Glutamatergic neuron (in vitro differentiated cells): ENCODE measurements around the gene GALNT17. TPM values are rescaled to one million over a fixed set of nuclear protein-coding genes. Genes with fewer than 3 reads are reported as not detected.

Experiments
- DNase-seq: peaks from one replicate; pipeline ENCODE4 v3.0.0; 2022
- H3K27ac Mint-ChIP-seq: one replicate; pipeline ENCODE4 v1.8.0; 2020; ENCODE audit warnings: mild to moderate bottlenecking, mixed read lengths, inconsistent platforms; ENCODE audit not compliant: unreplicated experiment
- H3K27me3 Mint-ChIP-seq: one replicate; pipeline ENCODE4 v1.8.0; 2020; ENCODE audit warnings: mild to moderate bottlenecking, moderate library complexity, mixed read lengths, inconsistent platforms; ENCODE audit not compliant: unreplicated experiment
- H3K36me3 Mint-ChIP-seq: one replicate; pipeline ENCODE4 v1.8.0; 2020; ENCODE audit warnings: mild to moderate bottlenecking, mixed read lengths, inconsistent platforms; ENCODE audit not compliant: unreplicated experiment
- H3K4me1 Mint-ChIP-seq: one replicate; pipeline ENCODE4 v1.8.0; 2020; ENCODE audit warnings: mild to moderate bottlenecking, low read depth, mixed read lengths, inconsistent platforms; ENCODE audit not compliant: unreplicated experiment
- H3K4me3 Mint-ChIP-seq: one replicate; pipeline ENCODE4 v1.8.0; 2020; ENCODE audit warnings: mild to moderate bottlenecking, mixed read lengths, inconsistent platforms; ENCODE audit not compliant: unreplicated experiment
- H3K9me3 Mint-ChIP-seq: one replicate; pipeline ENCODE4 v1.8.0; 2020; ENCODE audit warnings: mild to moderate bottlenecking, moderate library complexity, mixed read lengths, inconsistent platforms; ENCODE audit not compliant: unreplicated experiment
- CTCF ChIP-seq: fragments of 200-600 bp; sonication (generic); IDR thresholded peaks from one replicate; pipeline ENCODE4 v1.5.0; 2021; ENCODE audit not compliant: partially characterized antibody, unreplicated experiment
- total RNA-seq: library from RNA; stranded (reverse); fragmentation: NEBNext Ultra II Directional; extraction: Animal tissue kit (Norgen Biotek cat#: 25700); gene quantifications from one replicate; pipeline ENCODE4 v1.2.1, GENCODE V29; 2021; ENCODE audit not compliant: unreplicated experiment

The GALNT17 gene
- total RNA-seq, 1 donor from 2014 or later, result 42.0 TPM

DNA sequence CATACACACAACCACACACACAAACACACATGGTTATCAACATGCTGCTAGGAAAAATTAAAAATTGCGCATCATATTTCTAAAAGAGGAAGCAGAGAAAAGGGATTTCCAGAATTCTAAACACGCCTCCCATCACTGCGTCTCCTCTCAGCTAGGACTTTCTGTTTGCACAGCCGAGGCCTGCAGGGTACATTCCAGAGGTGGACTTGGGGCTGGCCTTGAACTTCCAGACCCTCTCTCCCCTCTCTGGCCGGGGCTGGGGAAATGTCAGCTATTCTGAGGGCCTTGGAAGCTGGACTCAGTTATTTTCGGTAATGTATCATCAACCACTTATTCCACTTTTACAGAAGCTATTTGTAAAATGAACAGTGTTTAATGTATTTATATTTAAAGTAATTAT is 168.7 kb downstream of the GALNT17 start:
- Mint-ChIP-seq H3K4me3 (no peak overlapping the region), H3K9me3 (peaks cover 3% of the 10 kb centered on the region)

GRCh38 chr7:71301167-71301566 is 169.2 kb downstream of the GALNT17 start:
- no peak for TF ChIP-seq CTCF
- Mint-ChIP-seq H3K4me3 (no peak overlapping the region), H3K9me3 (peaks cover 3% of the 10 kb centered on the region), H3K36me3 (no peaks in the 10 kb centered on the region), H3K27ac (no peak overlapping the region), H3K4me1 (peaks cover 6% of the 10 kb centered on the region), H3K27me3 (peaks cover 5% of the 10 kb centered on the region)
- DNase-seq, result no peak

More for the DNA sequence above, 168.7 kb downstream of the GALNT17 start:
- DNase-seq, result no peak
- no peak for TF ChIP-seq CTCF
- H3K27me3 Mint-ChIP-seq, result peaks cover 5% of the 10 kb centered on the region
- H3K4me1 Mint-ChIP-seq, result peaks cover 6% of the 10 kb centered on the region
- H3K36me3 Mint-ChIP-seq, result no peaks in the 10 kb centered on the region
- H3K27ac Mint-ChIP-seq, result no peak overlapping the region

DNA sequence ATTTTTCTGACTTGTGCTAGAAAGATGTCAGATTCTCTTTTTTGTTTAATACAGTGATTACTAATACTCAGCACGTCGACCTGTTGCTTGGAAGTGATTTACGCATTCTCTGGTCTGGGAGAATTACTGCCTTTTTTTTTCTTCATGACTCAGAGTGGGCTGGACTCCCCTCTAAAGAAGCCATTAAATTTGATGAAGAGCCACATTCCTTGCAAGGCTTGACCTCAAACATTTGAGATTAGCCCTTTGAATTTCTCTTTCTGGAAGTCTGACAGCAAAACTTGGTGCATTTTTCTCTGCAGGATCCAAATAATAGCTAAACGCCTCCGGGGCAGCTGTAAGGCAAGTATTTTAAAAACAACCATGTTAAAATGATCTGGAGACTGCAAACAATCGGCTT is 171.6 kb downstream of the GALNT17 start:
- Mint-ChIP-seq H3K4me1 (peaks cover 6% of the 10 kb centered on the region), H3K4me3 (no peak overlapping the region), H3K27ac (no peak overlapping the region), H3K27me3 (peaks cover 3% of the 10 kb centered on the region), H3K9me3 (peaks cover 5% of the 10 kb centered on the region), H3K36me3 (no peaks in the 10 kb centered on the region)
- TF ChIP-seq CTCF, result no peak
- no peak for DNase-seq

DNA sequence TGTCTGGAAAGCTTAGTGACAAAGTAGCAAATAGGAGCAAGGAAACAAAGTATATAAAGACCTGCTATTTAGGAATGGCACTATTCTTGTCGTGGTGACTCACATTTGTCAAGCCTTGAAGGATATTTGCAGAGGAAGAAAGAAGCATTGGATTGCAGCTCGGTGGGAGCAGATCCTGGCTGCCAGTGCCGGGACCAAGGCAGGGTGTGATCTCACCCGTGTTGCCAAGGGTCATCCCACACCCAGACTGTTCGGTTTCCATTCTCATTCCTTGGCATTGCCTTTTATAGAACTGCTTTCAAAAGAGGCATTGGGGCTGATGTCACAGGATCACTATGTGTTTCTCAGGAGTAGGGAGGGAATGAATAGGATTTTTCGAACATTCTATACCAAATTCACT is 176.2 kb downstream of the GALNT17 start:
- Mint-ChIP-seq H3K4me1 (no peaks in the 10 kb centered on the region), H3K27me3 (no peaks in the 10 kb centered on the region), H3K36me3 (peaks cover 5% of the 10 kb centered on the region), H3K4me3 (no peak overlapping the region), H3K9me3 (peaks cover 8% of the 10 kb centered on the region), H3K27ac (no peak overlapping the region)
- TF ChIP-seq CTCF, result no peak
- DNase-seq, result no peak

GRCh38 chr7:71311576-71311975 is 179.6 kb downstream of the GALNT17 start:
- DNase-seq, result no peak
- TF ChIP-seq CTCF, result no peak
- Mint-ChIP-seq H3K9me3 (peaks cover 8% of the 10 kb centered on the region), H3K4me3 (no peak overlapping the region), H3K36me3 (peaks cover 16% of the 10 kb centered on the region), H3K4me1 (peaks cover 6% of the 10 kb centered on the region), H3K27ac (no peak overlapping the region), H3K27me3 (peaks cover 3% of the 10 kb centered on the region)
